Endometrial microvascular endothelial cells (primary cell): ENCODE data around the gene MEG3. TPM values are rescaled to one million over a fixed set of nuclear protein-coding genes. Genes with fewer than 3 reads are reported as not detected.

Experiments
- in situ Hi-C: cut with HindIII; loops from 2 replicates; pipeline ENCODE4 v1.10.0; 2017; ENCODE audit warnings: low sequenced_read_pairs, low pct_unique_long_range_greater_than_20kb; ENCODE audit errors: inconsistent ontology term
- total RNA-seq: library from RNA; depleted of rRNA; stranded (reverse); fragments of >200 nt; gene quantifications from one replicate; pipeline ENCODE4 v1.2.3, GENCODE V29; 2015; ENCODE audit errors: inconsistent ontology term

The MEG3 gene
- total RNA-seq, 1 donor from 2014 or later, result 107 TPM

GRCh38 chr14:100899884-100900771 is 74.2 kb downstream of the MEG3 start:
- in situ Hi-C loops, result no loop called here

GRCh38 chr14:100900837-100901390 is 75.0 kb downstream of the MEG3 start:
- in situ Hi-C loops, result no loop called here

GRCh38 chr14:100901391-100902183 is 75.7 kb downstream of the MEG3 start:
- in situ Hi-C loops, result no loop called here

- in situ Hi-C loops, result no loop called here
These were observed 76.6 kb downstream of the MEG3 start for GRCh38 chr14:100902295-100903133.

- in situ Hi-C loops, result no loop called here
These were observed 77.2 kb downstream of the MEG3 start for GRCh38 chr14:100903134-100903468.

GRCh38 chr14:100903672-100904185 is 77.8 kb downstream of the MEG3 start, which contains the start of gene RTL1:
Gene RTL1 (minus strand): TSS chr14:100903722. CDS start chr14:100884788, 18,934 bp downstream.
- in situ Hi-C loops, result no loop called here

- in situ Hi-C loops, result no loop called here
These were observed 78.6 kb downstream of the MEG3 start for GRCh38 chr14:100904307-100905087.

- in situ Hi-C loops, result no loop called here
These were observed 79.2 kb downstream of the MEG3 start for GRCh38 chr14:100905166-100905565.

- in situ Hi-C loops, result no loop called here
These were observed 80.5 kb downstream of the MEG3 start for GRCh38 chr14:100906420-100906819.

- in situ Hi-C loops, result no loop called here
These were observed 81.3 kb downstream of the MEG3 start for GRCh38 chr14:100907240-100907639.

- in situ Hi-C loops, result no loop called here
These were observed 83.5 kb downstream of the MEG3 start for GRCh38 chr14:100909439-100909838.

Other genes starting within 250 kb of the MEG3 start
- gene BEGAIN, start 238.7 kb upstream of the MEG3 start, total RNA-seq, result not detected
- gene DLK1, start 99.2 kb upstream of the MEG3 start, total RNA-seq, result not detected
- not detected for gene RTL1, start 77.6 kb downstream of the MEG3 start, total RNA-seq